ENCODE results near the gene HOXA13. TPM values are rescaled to one million over a fixed set of nuclear protein-coding genes. Genes with fewer than 3 reads are reported as not detected.
A peak's percentile ranks its signal among the peaks of the same experiment; 100 is the strongest.

HOXA13 gene
- total RNA-seq, 4 donors from 2014 or later: not detected

DNA sequence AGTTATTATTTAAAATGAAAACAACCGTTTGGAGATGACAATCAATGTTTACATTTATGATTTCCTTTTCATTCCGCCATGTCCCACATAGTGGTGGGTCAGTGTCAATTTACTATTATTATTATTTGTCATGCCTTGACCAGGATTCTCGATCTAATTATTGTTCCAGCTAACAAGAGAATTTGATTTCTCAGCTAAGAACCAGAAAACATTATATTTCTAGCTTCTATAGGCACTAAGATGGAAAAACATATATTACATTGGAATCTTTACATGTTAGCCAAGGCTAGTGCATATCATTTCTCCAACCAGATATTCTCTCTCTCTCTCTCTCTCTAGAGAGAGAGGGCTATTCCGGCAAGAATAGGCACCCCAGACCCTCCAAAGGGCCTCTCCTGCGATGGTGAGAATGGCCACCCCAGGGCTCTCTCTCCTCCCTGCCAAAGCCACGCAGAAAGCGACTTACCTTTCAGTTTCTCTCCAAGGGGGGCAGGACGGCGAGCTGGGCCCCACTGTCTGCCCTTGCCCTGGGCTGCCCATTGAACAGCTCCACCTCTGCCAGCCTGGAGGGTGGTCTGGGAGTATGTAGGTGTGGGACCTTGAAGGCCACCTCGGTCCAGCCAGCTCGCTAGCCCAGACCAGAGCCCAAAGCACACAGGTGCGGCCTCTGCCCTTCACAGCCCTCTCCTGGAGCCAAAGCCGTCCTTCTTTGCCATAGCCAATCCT lies 49.9 kb downstream of the HOXA13 start:
- TF ChIP-seq POLR2A (IDR thresholded peaks at IDR 0.05): no peak
- TF ChIP-seq, protein P1, sequence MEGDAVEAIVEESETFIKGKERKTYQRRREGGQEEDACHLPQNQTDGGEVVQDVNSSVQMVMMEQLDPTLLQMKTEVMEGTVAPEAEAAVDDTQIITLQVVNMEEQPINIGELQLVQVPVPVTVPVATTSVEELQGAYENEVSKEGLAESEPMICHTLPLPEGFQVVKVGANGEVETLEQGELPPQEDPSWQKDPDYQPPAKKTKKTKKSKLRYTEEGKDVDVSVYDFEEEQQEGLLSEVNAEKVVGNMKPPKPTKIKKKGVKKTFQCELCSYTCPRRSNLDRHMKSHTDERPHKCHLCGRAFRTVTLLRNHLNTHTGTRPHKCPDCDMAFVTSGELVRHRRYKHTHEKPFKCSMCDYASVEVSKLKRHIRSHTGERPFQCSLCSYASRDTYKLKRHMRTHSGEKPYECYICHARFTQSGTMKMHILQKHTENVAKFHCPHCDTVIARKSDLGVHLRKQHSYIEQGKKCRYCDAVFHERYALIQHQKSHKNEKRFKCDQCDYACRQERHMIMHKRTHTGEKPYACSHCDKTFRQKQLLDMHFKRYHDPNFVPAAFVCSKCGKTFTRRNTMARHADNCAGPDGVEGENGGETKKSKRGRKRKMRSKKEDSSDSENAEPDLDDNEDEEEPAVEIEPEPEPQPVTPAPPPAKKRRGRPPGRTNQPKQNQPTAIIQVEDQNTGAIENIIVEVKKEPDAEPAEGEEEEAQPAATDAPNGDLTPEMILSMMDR (IDR thresholded peaks at IDR 0.05): peak in 1 of 6 experiments; percentile 24
- Histone ChIP-seq H3K4me3 (peak overlapping the region; percentile 42 to 75 (median 54)), H3K9me3 (no peaks in the 10 kb centered on the region), H3K36me3 (peaks cover 0 to 5% (median 0%) of the 10 kb centered on the region in 3 donors), H3K27me3 (no peaks in the 10 kb centered on the region), H3K4me1 (peaks cover 0 to 54% (median 15%) of the 10 kb centered on the region in 4 donors), H3K27ac (peak overlapping the region; percentile 71 to 96 (median 86))
- DNase-seq: peak in 1 of 3 donors; percentile 53

DNA sequence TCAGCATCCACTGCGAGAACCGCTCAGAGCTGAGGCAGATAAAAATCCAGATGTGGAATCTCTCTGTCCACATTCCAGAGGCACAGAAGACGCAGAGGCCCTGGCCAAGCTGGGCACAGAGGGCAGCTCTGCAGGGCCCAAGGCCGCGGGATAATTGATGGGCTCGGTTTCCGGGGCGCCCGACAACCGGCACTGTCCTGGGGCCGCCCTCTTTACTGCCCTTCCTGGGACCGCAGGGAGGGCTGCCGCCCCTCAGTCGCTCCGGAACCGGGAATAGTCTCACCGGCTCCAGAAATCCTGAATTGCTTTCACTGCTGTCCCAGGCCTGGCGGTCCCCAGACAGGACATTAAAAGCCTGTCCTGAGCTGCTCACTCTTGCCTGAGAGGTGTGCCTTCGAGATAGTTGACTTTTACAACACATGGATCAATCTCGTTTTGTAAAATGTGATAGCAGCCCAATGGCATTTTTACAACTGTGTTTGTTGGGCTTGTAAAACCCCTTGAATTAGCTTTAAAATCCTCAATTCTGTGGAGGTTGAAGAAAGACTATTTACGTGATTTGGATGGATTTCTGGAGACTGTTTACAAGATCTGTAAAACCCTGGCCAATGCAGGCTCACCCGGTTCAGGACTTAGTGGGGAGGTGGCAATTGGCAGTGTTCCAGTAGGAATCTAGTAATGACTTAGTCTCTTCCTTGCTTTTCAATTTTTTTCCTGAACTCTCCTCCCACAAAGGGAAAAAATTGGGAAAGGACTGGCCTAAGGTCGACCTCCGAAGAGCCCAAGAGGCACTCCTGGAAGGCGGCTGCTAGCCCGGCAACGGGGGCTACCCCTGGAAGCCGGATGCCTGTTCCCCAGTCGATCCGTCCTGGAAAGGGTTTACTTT lies 50.9 kb downstream of the HOXA13 start:
- peak in 2 of 3 donors; percentile 51 to 67 for DNase-seq
- Histone ChIP-seq H3K4me3 (peak overlapping the region; percentile 18 to 75 (median 47)), H3K9me3 (no peaks in the 10 kb centered on the region), H3K36me3 (peaks cover 0 to 9% (median 0%) of the 10 kb centered on the region in 3 donors), H3K27ac (peak overlapping the region; percentile 66 to 96 (median 79)), H3K27me3 (no peaks in the 10 kb centered on the region), H3K4me1 (peaks cover 0 to 49% (median 11%) of the 10 kb centered on the region in 4 donors)
- TF ChIP-seq, protein P1 (IDR thresholded peaks at IDR 0.05): no peak
- peak in 1 of 2 donors; percentile 22 for TF ChIP-seq POLR2A (IDR thresholded peaks at IDR 0.05)

DNA sequence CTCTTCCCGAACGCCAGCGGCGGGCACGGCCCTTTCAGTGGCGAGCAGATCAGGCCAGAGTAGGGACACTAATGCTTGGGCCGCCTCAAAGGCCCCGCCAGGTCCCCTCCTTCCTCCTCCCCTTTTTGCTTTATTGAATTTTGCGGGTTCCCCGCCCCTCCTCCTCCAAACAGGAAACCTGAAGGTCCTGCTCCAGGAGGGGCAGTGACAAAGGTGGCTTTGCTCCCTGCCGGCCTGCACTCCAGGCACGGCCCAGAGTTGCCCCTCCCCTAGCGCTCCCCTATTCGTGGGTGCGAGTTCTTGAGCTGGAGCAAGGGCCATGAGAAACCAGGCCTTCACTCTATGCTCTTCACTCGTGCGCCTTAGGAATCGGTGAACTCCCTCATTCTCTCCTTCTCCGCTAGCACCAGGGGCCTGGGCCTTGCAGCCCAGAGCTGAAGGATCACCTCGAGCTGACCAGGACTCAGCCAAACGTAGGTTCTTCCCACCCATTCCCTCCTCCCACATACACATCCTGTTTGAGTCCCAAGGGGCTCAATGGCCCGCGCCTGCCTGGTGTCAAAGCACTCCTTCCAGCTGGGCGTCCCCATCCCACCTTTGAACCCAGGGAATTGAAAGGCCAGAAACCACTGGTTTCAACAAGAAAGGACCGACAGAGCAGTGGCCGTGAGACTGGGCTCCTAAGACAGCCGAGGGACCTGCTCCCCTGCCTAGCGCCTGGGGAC lies 51.7 kb downstream of the HOXA13 start:
- Histone ChIP-seq H3K4me3 (peak overlapping the region; percentile 18 to 75 (median 47)), H3K9me3 (no peaks in the 10 kb centered on the region), H3K27me3 (no peaks in the 10 kb centered on the region), H3K27ac (peak overlapping the region; percentile 66 to 96 (median 79)), H3K36me3 (peaks cover 0 to 9% (median 0%) of the 10 kb centered on the region in 3 donors), H3K4me1 (peaks cover 0 to 41% (median 11%) of the 10 kb centered on the region in 4 donors)
- TF ChIP-seq POLR2A (IDR thresholded peaks at IDR 0.05): peak; percentile 55
- TF ChIP-seq, protein P1 (IDR thresholded peaks at IDR 0.05): no peak
- DNase-seq: peak in 2 of 3 donors; percentile 72 to 86

DNA sequence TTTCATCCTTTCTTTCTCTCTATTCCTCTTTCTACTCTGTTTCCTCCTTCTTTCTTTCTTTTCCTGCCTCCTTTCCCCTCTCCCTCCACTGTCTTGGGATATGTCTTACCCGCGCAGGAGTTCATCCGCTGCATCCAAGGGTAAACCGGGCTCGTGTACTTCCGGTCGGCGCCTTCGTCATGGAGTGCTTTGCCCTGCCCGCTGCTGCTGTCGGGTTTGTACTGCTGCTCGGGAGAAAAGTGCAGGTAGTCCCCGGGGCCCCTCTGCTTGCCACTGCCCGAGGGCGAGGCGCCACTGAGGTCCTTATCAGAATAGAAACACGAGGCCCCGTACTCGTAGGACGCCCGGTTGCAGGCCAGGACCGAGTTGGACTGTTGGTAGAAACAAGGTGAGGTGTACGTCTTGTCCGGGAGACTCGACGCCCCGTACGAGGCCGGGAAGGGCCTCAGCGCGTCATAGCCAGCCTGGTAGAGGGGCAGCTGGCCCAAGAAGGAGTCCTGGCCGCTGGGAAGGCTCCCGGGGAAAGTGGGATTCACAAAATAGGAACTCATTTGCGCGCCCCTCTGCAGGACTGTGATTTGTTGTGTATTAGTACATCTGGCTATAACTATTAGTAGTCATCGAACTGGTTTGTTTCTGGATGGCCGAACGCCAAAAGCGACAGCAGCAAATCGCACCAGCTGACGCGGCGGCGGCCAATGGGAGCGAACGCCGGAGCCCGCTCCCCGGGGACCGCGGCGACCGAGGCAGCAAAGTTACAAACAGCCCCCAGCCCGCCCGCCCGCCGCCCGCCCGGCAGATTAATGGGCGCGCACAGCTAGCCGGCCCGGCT lies 52.5 kb downstream of the HOXA13 start, which contains the start of gene HOXA6:
TSS of gene HOXA6 (minus strand) at position 576 of the 832 bp plus-strand sequence. CDS start at position 551, 25 bp downstream.
- peak within 1 kb of the TSS; percentile 66 to 96 (median 79) for H3K27ac ChIP-seq
- peak in 1 of 2 donors; percentile 36 for TF ChIP-seq POLR2A (IDR thresholded peaks at IDR 0.05)
- TF ChIP-seq, protein P1 (IDR thresholded peaks at IDR 0.05): no peak
- peak in 2 of 3 donors; percentile 79 to 88 for DNase-seq
- H3K9me3 ChIP-seq: no peaks in the 10 kb centered on the region
- H3K4me1 ChIP-seq: peaks cover 0 to 36% (median 11%) of the 10 kb centered on the region in 4 donors
- peaks cover 0 to 9% (median 0%) of the 10 kb centered on the region in 3 donors for H3K36me3 ChIP-seq
- H3K27me3 ChIP-seq: no peaks in the 10 kb centered on the region
- H3K4me3 ChIP-seq: peak within 1 kb of the TSS; percentile 18 to 75 (median 47)

All from Peyer's patch (tissue), 4 donors.